Measurements from ENCODE around the gene ZNF438.

- no peak for TF ChIP-seq CTCF (IDR thresholded peaks at IDR 0.05)
- TF ChIP-seq POLR2A (IDR thresholded peaks at IDR 0.05): no peak
- TF ChIP-seq EP300 (IDR thresholded peaks at IDR 0.05): no peak
Measured at GRCh38 chr10:31042670-31043069, 11.0 kb upstream of the ZNF438 start.
